Activated CD4-positive, CD25-positive, alpha-beta regulatory T cell treated with anti-CD3 and anti-CD28 coated beads, Interleukin-2, amount 50 U/mL, for 16 hours (primary cell): Measurements from ENCODE around the gene PLA2G2C.

Experiments
- DNase-seq: peaks from one replicate; pipeline ENCODE4 v3.0.0-alpha.2; 2020; ENCODE audit warnings: low read depth, low spot score

PLA2G2C gene

GRCh38 chr1:20184481-20184900 is 1.8 kb downstream of the PLA2G2C start:
- DNase-seq, result no peak

DNA sequence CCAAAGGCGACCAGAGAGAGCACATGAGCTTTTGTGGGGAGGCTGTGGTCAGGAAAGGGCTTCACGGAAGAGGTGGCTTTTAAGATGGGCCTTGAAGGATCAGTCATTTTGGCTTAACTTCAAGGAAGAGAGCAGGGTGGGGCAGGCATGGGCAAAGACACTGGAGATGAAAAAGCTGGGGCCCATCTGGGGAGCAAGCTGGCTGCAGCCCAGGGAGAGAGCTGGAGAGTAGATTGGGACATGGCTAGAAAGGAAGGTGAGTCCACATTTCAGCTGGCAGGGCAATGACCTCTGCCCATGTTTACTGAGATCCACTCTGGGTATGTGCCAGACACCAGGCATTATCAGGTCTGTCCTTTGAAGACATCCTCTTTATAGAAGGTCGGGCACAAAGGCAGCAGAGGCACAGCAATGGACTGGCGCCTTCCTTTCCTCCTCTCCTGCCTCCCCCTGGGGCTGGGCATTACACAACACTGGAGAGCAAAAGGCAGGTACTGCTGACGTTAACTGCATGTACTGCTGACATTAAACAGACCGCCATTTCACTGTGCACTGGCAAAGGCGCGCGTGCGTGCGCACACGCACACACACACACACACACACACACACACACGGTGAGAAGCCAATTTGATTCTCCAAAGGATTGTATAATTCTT is 2.6 kb downstream of the PLA2G2C start:
- DNase-seq, result no peak

DNA sequence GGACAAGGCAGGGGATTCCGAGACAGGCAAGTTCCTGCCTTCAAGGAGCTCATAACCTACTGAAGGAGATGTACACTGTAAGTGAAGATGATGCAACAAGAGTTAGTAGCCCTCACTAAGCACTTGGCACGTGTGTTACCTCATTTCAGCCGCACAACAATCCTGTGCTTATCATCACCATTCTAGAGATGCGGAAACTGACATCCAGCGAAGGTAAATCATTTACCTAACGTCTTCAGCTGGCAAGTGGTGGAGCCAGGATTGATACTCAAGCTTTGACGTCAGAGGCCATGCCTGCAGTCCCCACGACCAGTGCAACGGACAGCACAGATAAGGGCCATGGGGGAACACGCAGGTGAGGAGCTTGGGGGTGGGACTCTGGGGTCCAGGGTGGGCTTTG is 3.3 kb downstream of the PLA2G2C start:
- no peak for DNase-seq

DNA sequence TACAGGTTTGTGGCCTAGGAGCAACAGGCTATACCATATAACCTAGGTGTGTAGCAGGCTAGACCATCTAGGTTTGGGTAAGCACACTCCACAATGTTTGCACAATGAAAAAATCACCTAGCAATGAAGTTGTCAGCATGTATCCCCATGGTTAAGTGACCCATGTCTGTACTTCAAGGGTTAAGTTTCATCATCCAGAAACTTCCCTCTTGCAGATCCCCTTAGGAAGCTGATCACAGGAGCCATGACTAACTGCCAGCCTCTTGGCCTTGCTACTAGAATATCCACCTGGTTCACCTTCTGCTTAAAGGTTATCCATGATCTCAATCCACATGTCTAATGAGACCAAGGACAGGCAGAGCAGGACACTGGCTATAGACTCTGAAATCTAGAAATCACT is 3.9 kb downstream of the PLA2G2C start:
- no peak for DNase-seq

DNA sequence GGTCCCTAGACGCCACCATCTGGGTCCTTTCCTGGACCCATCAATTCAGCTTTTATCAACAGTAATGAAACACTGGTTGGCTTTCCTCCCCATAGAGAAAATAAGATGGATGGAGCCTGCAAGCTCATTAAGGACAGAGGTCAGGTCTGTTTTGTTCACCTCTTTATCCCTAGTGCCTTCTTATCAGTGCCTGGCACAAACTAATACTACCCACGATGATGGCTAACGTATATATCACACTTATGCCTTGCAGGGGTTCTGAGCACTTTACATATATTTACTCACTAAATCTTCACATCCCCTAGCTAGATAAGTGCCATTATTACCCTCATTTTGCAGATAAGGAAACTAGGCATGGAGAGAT is 5.5 kb downstream of the PLA2G2C start:
- DNase-seq, result no peak

- DNase-seq, result no peak
Observed at GRCh38 chr1:20180129-20180843, 6.0 kb downstream of the PLA2G2C start.

- no peak for DNase-seq
Observed at GRCh38 chr1:20179371-20180128, 6.8 kb downstream of the PLA2G2C start.

DNA sequence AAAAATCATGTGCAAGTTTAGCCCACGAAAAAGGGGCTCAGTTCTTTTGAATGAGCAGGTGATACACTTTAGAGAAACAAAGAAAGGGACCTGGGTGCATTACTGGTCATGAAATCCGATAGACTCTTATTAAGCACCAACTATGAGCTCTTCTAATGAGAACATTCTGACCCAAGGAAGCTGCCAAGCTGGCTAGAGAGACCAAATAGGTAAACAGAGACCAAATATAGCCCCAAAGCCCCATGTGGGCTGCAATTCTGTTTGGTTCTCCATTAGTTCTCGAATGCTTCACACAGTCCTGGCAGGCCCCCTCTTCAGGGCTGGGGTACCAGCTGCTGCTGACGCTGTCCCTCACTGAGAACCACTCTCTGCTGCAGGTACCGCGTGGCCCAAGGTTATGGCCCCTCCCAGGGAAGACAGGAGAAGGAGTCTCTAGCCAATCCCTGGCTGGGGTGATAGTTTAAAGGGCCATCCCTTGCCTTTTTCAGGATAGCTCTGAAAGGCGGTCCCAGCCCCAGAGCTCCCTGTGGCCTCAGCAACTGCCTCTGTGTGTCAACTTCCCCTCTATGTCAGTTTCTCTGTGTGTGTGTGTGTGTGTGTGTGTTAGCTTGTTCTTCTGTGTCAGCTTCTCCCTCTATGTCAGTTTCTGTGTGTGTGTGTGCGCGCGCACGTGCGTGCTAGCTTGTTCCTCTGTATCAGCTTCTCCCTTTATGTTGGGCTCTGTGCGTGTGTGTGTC is 7.5 kb downstream of the PLA2G2C start:
- no peak for DNase-seq

DNA sequence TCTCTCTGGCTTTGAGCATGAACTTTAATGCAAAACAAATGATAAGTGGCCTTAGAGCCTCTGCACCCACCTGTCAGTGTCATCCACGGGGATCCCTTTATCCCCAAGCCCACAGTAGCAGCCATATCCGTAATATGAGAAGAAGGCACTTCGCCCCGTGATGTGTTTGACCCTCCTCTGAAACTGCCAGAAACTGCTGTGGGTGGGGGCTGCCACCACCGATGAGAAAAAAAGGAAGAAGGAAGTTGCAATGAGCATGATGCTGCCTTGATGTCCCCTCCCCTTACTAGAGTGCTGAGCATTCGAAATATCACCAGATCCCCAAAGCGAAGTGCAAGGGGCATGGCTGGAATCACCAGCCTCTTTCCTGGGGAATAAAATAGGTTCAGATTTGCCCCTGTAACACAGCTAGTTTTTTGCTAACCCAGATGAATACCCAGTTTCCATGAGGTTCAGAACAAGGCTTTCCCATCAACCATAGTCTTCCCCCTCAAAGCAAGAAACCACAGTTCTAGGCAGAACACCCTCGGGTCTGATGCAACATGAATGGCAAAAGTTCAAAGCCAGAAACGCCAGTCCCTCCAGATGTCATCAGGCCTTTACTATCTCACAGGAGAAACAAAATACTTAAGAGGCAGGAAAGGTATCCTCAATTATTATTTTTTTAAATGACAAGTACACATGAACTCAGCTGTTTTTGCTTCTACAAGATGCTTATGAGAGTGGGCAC is 11.2 kb downstream of the PLA2G2C start:
- no peak for DNase-seq

DNA sequence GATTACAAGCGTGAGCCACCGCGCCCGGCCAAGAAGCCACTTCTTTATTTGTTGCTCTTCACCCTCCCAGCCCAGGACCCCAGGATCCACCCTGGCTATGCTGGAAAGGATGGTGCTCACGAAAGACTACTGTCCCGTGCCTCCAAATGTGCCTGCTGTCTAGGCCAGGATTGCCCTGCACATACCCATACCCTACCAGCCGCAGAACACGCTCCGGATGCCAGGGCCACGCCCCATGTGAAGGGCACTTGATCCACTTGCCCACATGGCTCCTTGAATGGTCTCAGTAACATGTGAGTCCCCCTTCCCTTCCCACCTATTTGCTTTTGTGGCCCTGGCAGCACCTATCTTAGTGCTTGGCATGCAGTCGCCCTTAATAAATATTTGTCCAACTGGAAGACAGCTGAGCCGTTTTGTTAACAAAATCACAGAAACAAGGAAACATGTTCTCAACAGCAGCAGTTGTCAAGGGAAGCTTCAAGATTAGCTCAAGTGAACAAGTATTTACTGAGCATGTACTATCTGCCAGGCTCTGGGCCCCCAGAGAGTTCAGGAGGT is 14.2 kb downstream of the PLA2G2C start:
- DNase-seq, result no peak

- DNase-seq, result no peak
Observed at GRCh38 chr1:20169932-20170331, 16.4 kb downstream of the PLA2G2C start.

GRCh38 chr1:20168564-20169491 is 17.5 kb downstream of the PLA2G2C start:
- no peak for DNase-seq

GRCh38 chr1:20167126-20167525 is 19.2 kb downstream of the PLA2G2C start:
- no peak for DNase-seq

DNA sequence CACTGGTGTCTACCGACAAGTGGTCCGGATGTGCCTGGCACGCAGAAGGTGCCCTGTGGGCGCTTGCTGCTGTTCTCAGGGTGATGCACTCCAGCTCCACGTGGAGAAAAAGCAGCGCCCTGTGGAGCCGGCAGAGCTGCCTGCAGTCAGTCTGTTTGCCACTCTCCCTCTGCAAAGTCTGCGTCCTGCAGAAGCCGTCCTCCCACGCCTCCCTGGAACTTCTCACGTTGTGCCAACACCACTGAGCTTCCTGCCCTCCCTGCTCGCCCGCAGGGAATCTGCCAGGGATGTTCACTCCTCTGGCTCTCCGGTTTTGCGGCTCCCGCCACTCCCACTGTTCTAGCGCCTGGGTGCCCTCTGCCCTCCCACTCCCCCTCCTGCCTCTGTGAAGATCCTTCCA is 20.3 kb downstream of the PLA2G2C start:
- DNase-seq, result no peak

- no peak for DNase-seq
Observed at GRCh38 chr1:20165522-20165951, 20.8 kb downstream of the PLA2G2C start.

- DNase-seq, result no peak
Observed at GRCh38 chr1:20164694-20165202, 21.6 kb downstream of the PLA2G2C start.

DNA sequence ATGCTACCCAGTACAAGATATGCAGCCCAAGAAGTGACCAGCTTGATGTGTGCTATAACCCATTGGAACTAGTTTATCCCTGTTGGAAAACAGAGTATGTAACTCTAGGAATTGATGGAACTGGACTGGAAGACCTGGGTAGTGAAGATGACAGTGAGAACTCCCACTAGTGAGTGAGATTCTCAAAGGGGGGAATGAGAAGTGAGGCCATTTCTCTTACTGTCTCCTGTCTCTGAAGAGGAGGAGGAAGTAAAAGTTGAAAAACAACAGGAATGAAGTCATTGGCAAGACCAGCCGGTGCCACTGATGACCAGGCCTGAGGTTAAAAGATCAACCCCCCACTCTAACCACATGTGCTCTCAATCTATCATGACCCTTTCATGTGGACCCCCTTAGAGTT is 26.3 kb downstream of the PLA2G2C start:
- no peak for DNase-seq

DNA sequence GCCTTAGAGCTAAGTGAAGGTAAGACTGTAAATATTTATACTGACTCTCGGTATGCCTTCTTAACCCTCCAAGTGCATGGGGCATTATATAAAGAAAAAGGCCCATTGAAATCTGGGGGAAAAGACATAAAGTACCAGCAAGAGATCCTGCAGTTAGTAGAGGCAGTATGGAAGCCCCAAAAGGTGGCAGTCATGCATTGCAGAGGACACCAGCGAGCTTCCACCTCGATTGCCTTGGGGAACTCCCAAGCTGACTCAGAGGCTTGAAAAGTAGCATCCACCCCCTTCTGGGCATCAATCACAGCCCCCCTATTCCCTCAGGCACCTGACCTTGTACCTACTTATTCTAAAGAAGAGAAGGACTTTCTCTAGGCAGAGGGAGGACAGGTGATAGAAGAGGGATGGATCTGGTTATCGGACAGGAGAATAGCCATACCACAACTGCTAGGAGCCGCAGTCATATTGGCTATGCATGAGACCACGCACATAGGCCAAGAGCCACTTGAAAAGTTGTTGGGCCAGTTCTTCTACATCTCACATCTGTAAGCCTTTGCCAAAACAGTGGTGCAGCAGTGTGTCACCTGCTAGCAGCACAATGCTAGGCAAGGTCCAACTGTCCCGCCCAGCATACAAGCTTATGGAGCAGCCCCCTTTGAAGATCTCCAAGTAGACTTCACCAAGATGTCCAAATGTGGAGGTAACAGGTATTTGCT is 27.8 kb downstream of the PLA2G2C start:
- DNase-seq, result no peak

GRCh38 chr1:20154301-20154831 is 32.0 kb downstream of the PLA2G2C start:
- no peak for DNase-seq
